ENCODE results near the gene RSPO3.
"Not testable (repeated sequence)": the region's sequence is repeated elsewhere in the genome, so short reads cannot be mapped to it uniquely, and the experiment has no call there.

Gene RSPO3

GRCh38 chr6:127206531-127207095 lies 88.1 kb downstream of the RSPO3 start:
- DNase-seq, result no peak

- no peak for DNase-seq
These were observed 89.2 kb downstream of the RSPO3 start for GRCh38 chr6:127207591-127208120.

GRCh38 chr6:127210725-127211124 lies 92.3 kb downstream of the RSPO3 start:
- DNase-seq, result no peak

- DNase-seq, result no peak
These were observed 93.9 kb downstream of the RSPO3 start for GRCh38 chr6:127212376-127212775.

- not testable (repeated sequence) for DNase-seq
These were observed 95.6 kb downstream of the RSPO3 start for GRCh38 chr6:127214032-127214431.

- DNase-seq, result not testable (repeated sequence)
These were observed 96.1 kb downstream of the RSPO3 start for GRCh38 chr6:127214531-127214930.

GRCh38 chr6:127215931-127216330 lies 97.5 kb downstream of the RSPO3 start:
- no peak for DNase-seq

GRCh38 chr6:127216810-127217789 lies 98.6 kb downstream of the RSPO3 start:
- DNase-seq, result no peak

GRCh38 chr6:127219869-127220268 lies 101.4 kb downstream of the RSPO3 start:
- DNase-seq, result no peak

GRCh38 chr6:127221201-127221600 lies 102.7 kb downstream of the RSPO3 start:
- no peak for DNase-seq

- no peak for DNase-seq
These were observed 103.9 kb downstream of the RSPO3 start for GRCh38 chr6:127222418-127222817.

- no peak for DNase-seq
These were observed 107.0 kb downstream of the RSPO3 start for GRCh38 chr6:127225497-127225896.

GRCh38 chr6:127233819-127234218 lies 115.3 kb downstream of the RSPO3 start:
- not testable (repeated sequence) for DNase-seq

GRCh38 chr6:127243501-127243900 lies 125.0 kb downstream of the RSPO3 start:
- no peak for DNase-seq
